ENCODE measurements around the gene KIF1A. TPM values are rescaled to one million over a fixed set of nuclear protein-coding genes. Genes with fewer than 3 reads are reported as not detected.

Gene KIF1A
- total RNA-seq, 1 donor from 2014 or later: 29.9 TPM

- H3K36me3 Mint-ChIP-seq: peaks cover 7% of the 10 kb centered on the region
- peaks cover 22% of the 10 kb centered on the region for H4K20me1 ChIP-seq (ENCODE audit: low read depth)
- peaks cover 5% of the 10 kb centered on the region for H3K9me3 Mint-ChIP-seq
Measured at GRCh38 chr2:240797500-240797895, 22.5 kb downstream of the KIF1A start.

GRCh38 chr2:240796543-240797499, 23.2 kb downstream of the KIF1A start:
- H3K4me3 Mint-ChIP-seq: no peak overlapping the region
- peaks cover 7% of the 10 kb centered on the region for H3K36me3 Mint-ChIP-seq
- Histone ChIP-seq H2AFZ (replicated peaks) (no peak overlapping the region), H3K4me2 (no peak overlapping the region), H4K20me1 (ENCODE audit: low read depth) (peaks cover 25% of the 10 kb centered on the region), H3K9me3 (ENCODE audit: low read depth) (no peaks in the 10 kb centered on the region), H3K4me3 (no peak overlapping the region), H3K79me2 (ENCODE audit: low read depth) (peaks cover 37% of the 10 kb centered on the region), H3K27ac (no peak overlapping the region), H3F3A (ENCODE audit: low read depth) (no peaks in the 10 kb centered on the region), H3K9ac (no peak overlapping the region), H3K4me1 (peaks cover 17% of the 10 kb centered on the region), H3K36me3 (peaks cover 3% of the 10 kb centered on the region), H3K27me3 (no peaks in the 10 kb centered on the region)
- peaks cover 4% of the 10 kb centered on the region for H3K27me3 Mint-ChIP-seq (ENCODE audit: insufficient read depth, low read depth)
- H3K9me3 Mint-ChIP-seq: peaks cover 5% of the 10 kb centered on the region
- H3K27ac Mint-ChIP-seq: no peak overlapping the region
- no peak for DNase-seq (ENCODE audit: low spot score)
- H3K4me1 Mint-ChIP-seq: peaks cover 32% of the 10 kb centered on the region
- TF ChIP-seq, protein P1, sequence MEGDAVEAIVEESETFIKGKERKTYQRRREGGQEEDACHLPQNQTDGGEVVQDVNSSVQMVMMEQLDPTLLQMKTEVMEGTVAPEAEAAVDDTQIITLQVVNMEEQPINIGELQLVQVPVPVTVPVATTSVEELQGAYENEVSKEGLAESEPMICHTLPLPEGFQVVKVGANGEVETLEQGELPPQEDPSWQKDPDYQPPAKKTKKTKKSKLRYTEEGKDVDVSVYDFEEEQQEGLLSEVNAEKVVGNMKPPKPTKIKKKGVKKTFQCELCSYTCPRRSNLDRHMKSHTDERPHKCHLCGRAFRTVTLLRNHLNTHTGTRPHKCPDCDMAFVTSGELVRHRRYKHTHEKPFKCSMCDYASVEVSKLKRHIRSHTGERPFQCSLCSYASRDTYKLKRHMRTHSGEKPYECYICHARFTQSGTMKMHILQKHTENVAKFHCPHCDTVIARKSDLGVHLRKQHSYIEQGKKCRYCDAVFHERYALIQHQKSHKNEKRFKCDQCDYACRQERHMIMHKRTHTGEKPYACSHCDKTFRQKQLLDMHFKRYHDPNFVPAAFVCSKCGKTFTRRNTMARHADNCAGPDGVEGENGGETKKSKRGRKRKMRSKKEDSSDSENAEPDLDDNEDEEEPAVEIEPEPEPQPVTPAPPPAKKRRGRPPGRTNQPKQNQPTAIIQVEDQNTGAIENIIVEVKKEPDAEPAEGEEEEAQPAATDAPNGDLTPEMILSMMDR (IDR thresholded peaks at IDR 0.05): no peak
- TF ChIP-seq EZH2phosphoT487 (IDR thresholded peaks at IDR 0.05) (no peak), EZH2 (IDR thresholded peaks at IDR 0.05) (no peak)

More at GRCh38 chr2:240797500-240797895, 22.5 kb downstream of the KIF1A start:
- Histone ChIP-seq H3K4me1 (peaks cover 10% of the 10 kb centered on the region), H3K4me2 (no peak overlapping the region), H3K27ac (no peak overlapping the region), H3F3A (ENCODE audit: low read depth) (no peaks in the 10 kb centered on the region), H3K9ac (no peak overlapping the region), H3K27me3 (no peaks in the 10 kb centered on the region), H3K9me3 (ENCODE audit: low read depth) (no peaks in the 10 kb centered on the region), H3K4me3 (no peak overlapping the region), H3K36me3 (peaks cover 9% of the 10 kb centered on the region), H2AFZ (replicated peaks) (no peak overlapping the region), H3K79me2 (ENCODE audit: low read depth) (peaks cover 44% of the 10 kb centered on the region)
- no peak for DNase-seq (ENCODE audit: low spot score)
- Mint-ChIP-seq H3K4me1 (peaks cover 28% of the 10 kb centered on the region), H3K27ac (peak overlapping the region; percentile 25), H3K27me3 (ENCODE audit: insufficient read depth, low read depth) (peaks cover 4% of the 10 kb centered on the region), H3K4me3 (no peak overlapping the region)
- no peak for TF ChIP-seq EZH2phosphoT487 (IDR thresholded peaks at IDR 0.05)
- TF ChIP-seq, protein P1 (IDR thresholded peaks at IDR 0.05): no peak
- no peak for TF ChIP-seq EZH2 (IDR thresholded peaks at IDR 0.05)

- no peak overlapping the region for H3K9ac ChIP-seq
- Mint-ChIP-seq H3K9me3 (peaks cover 2% of the 10 kb centered on the region), H3K27me3 (ENCODE audit: insufficient read depth, low read depth) (peaks cover 4% of the 10 kb centered on the region), H3K36me3 (peaks cover 7% of the 10 kb centered on the region), H3K4me1 (peaks cover 32% of the 10 kb centered on the region), H3K4me3 (no peak overlapping the region), H3K27ac (no peak overlapping the region)
- H3K9me3 ChIP-seq (ENCODE audit: low read depth): no peaks in the 10 kb centered on the region
- peaks cover 29% of the 10 kb centered on the region for H3K79me2 ChIP-seq (ENCODE audit: low read depth)
- peaks cover 20% of the 10 kb centered on the region for H3K4me1 ChIP-seq
- TF ChIP-seq, protein P1 (IDR thresholded peaks at IDR 0.05): no peak
- TF ChIP-seq EZH2 (IDR thresholded peaks at IDR 0.05) (no peak), EZH2phosphoT487 (IDR thresholded peaks at IDR 0.05) (no peak)
- no peaks in the 10 kb centered on the region for H3K27me3 ChIP-seq
- DNase-seq (ENCODE audit: low spot score): no peak
- no peak overlapping the region for H3K27ac ChIP-seq
- H3F3A ChIP-seq (ENCODE audit: low read depth): no peaks in the 10 kb centered on the region
- H3K4me3 ChIP-seq: no peak overlapping the region
- no peak overlapping the region for H3K4me2 ChIP-seq
- no peaks in the 10 kb centered on the region for H3K36me3 ChIP-seq
- no peak overlapping the region for H2AFZ ChIP-seq (replicated peaks)
- peaks cover 26% of the 10 kb centered on the region for H4K20me1 ChIP-seq (ENCODE audit: low read depth)
Measured at GRCh38 chr2:240795916-240796510, 24.0 kb downstream of the KIF1A start.
